Upper lobe of left lung (tissue), 6 donors: ENCODE results near the gene DYDC2. TPM values are rescaled to one million over a fixed set of nuclear protein-coding genes. Genes with fewer than 3 reads are reported as not detected.
A peak's percentile ranks its signal among the peaks of the same experiment; 100 is the strongest.
"Not testable (repeated sequence)": the region's sequence is repeated elsewhere in the genome, so short reads cannot be mapped to it uniquely, and the experiment has no call there.

ENCODE experiments used
- ATAC-seq, 2 donors: fragments of 200-7000 bp; cut with Tn5 transposase; one replicate each; pipeline ENCODE4 v1.9.1; 2022; ENCODE audit warnings: mild to moderate bottlenecking in 2 of 2, moderate library complexity in 2 of 2; ENCODE audit not compliant: low FRiP score in 2 of 2
- DNase-seq, 2 donors: peaks; one replicate each; pipeline ENCODE4 v3.0.0-alpha.2; 2019 to 2020
- H3K27ac ChIP-seq, 4 donors: fragments of 200-600 bp; sonication (generic); one replicate each; pipeline ENCODE4 v1.5.1; 2016 to 2019
- H3K27me3 ChIP-seq, 4 donors: fragments of 200-600 bp; sonication (generic); one replicate each; pipeline ENCODE4 v1.5.1; 2017 to 2019
- H3K36me3 ChIP-seq, 4 donors: fragments of 200-600 bp; sonication (generic); one replicate each; pipeline ENCODE4 v1.5.1; 2016 to 2019
- H3K4me1 ChIP-seq, 4 donors: fragments of 200-600 bp; sonication (generic); one replicate each; pipeline ENCODE4 v1.5.1; 2018 to 2019
- H3K4me3 ChIP-seq, 4 donors: fragments of 200-600 bp; sonication (generic); one replicate each; pipeline ENCODE4 v1.5.1; 2017 to 2019; ENCODE audit warnings: mild to moderate bottlenecking in 2 of 4, moderate library complexity in 1 of 4
- H3K9me3 ChIP-seq, 4 donors: fragments of 200-600 bp; sonication (generic); one replicate each; pipeline ENCODE4 v1.5.1; 2018 to 2019
- CTCF ChIP-seq, 6 experiments: fragments of 450-650 bp in 4 of 6; fragments of 200-600 bp in 2 of 6; sonication (generic) in 2 of 6; IDR thresholded peaks; one replicate each; pipeline ENCODE4 v1.5.1; 2016 to 2019; ENCODE audit warnings: antibody characterized with exemption in 6 of 6
- EP300 ChIP-seq, 4 donors: sonication (generic); formaldehyde crosslinking; IDR thresholded peaks; one replicate each; pipeline ENCODE4 v1.5.1; 2017; ENCODE audit warnings: antibody characterized with exemption in 4 of 4, control low read depth in 2 of 4
- POLR2A ChIP-seq, 4 donors: fragments of 450-650 bp; IDR thresholded peaks; one replicate each; pipeline ENCODE4 v1.5.1; 2016 to 2017; ENCODE audit warnings: antibody characterized with exemption in 4 of 4, mild to moderate bottlenecking in 2 of 4
- POLR2AphosphoS5 ChIP-seq, 2 donors: sonication (generic); formaldehyde crosslinking; IDR thresholded peaks; one replicate each; pipeline ENCODE4 v1.5.1; 2017; ENCODE audit warnings: antibody characterized with exemption in 2 of 2
- WGBS, 2 donors: methylation state at CpG; one replicate each; pipeline ENCODE4 v1.1.5; 2017 to 2018; 5-methylcytosine and 5-hydroxymethylcytosine counted together
- total RNA-seq, 6 donors: library from RNA; depleted of rRNA in 4 of 6; stranded (reverse); fragments of >200 nt in 4 of 6; gene quantifications; one replicate each; pipeline versions ENCODE4 v1.1.0 to v1.2.1, GENCODE V29; 2016 to 2021
- donor health status: DM: no; HTN: no; CAD: no; lungs with moderate emphysema.
- donor health status: DM: no; HTN: yes; CAD: no; lungs with severe emphysema.

Gene DYDC2
- total RNA-seq, 6 donors from 2014 or later, result 1.9 to 13.7 (median 3.6) TPM; not detected in 2

GRCh38 chr10:80414142-80414895 is 57.7 kb downstream of the DYDC2 start:
- no peak overlapping the region for H3K27ac ChIP-seq
- WGBS, 2 donors, result 63 to 65% methylated on average over 7 of the region's 7 CpGs
- TF ChIP-seq POLR2AphosphoS5 (IDR thresholded peaks at IDR 0.05) (peak in 1 of 2 donors; percentile 20), CTCF (IDR thresholded peaks at IDR 0.05) (no peak), EP300 (IDR thresholded peaks at IDR 0.05) (no peak), POLR2A (IDR thresholded peaks at IDR 0.05) (no peak)
- no peaks in the 10 kb centered on the region for H3K27me3 ChIP-seq
- peaks cover under 1 to 39% (median 2%) of the 10 kb centered on the region in 4 donors for H3K4me1 ChIP-seq
- no peaks in the 10 kb centered on the region for H3K9me3 ChIP-seq
- H3K4me3 ChIP-seq, result no peak overlapping the region
- no peak for DNase-seq
- ATAC-seq, result no peak
- no peaks in the 10 kb centered on the region for H3K36me3 ChIP-seq

- H3K27ac ChIP-seq, result no peak overlapping the region
- H3K4me1 ChIP-seq, result peaks cover 0 to 31% (median 2%) of the 10 kb centered on the region in 4 donors
- no peaks in the 10 kb centered on the region for H3K36me3 ChIP-seq
- no peak overlapping the region for H3K4me3 ChIP-seq
- no peaks in the 10 kb centered on the region for H3K27me3 ChIP-seq
- 79 to 80% methylated on average over 3 of the region's 3 CpGs for WGBS, 2 donors
- DNase-seq, result no peak
- ATAC-seq, result no peak
- TF ChIP-seq POLR2AphosphoS5 (IDR thresholded peaks at IDR 0.05) (no peak), EP300 (IDR thresholded peaks at IDR 0.05) (no peak), POLR2A (IDR thresholded peaks at IDR 0.05) (no peak), CTCF (IDR thresholded peaks at IDR 0.05) (no peak)
- no peaks in the 10 kb centered on the region for H3K9me3 ChIP-seq
These were observed 59.3 kb downstream of the DYDC2 start for GRCh38 chr10:80415734-80416478.

GRCh38 chr10:80416479-80417098 is 60.0 kb downstream of the DYDC2 start:
- Histone ChIP-seq H3K4me1 (peaks cover 0 to 31% (median 2%) of the 10 kb centered on the region in 4 donors), H3K27me3 (no peaks in the 10 kb centered on the region), H3K36me3 (no peaks in the 10 kb centered on the region), H3K4me3 (no peak overlapping the region), H3K27ac (no peak overlapping the region), H3K9me3 (no peaks in the 10 kb centered on the region)
- 64 to 70% methylated on average over 15 of the region's 15 CpGs for WGBS, 2 donors
- DNase-seq (no peak), ATAC-seq (peak in 1 of 2 donors; percentile 28)
- TF ChIP-seq EP300 (IDR thresholded peaks at IDR 0.05) (no peak), CTCF (IDR thresholded peaks at IDR 0.05) (no peak), POLR2A (IDR thresholded peaks at IDR 0.05) (no peak), POLR2AphosphoS5 (IDR thresholded peaks at IDR 0.05) (no peak)

GRCh38 chr10:80417256-80417655 is 60.7 kb downstream of the DYDC2 start:
- peaks cover 0 to 31% (median 2%) of the 10 kb centered on the region in 4 donors for H3K4me1 ChIP-seq
- H3K9me3 ChIP-seq, ATAC-seq, DNase-seq, H3K4me3 ChIP-seq, H3K27me3 ChIP-seq, H3K27ac ChIP-seq, H3K36me3 ChIP-seq: not testable (repeated sequence)
- WGBS, 2 donors, result 81 to 84% methylated on average over 6 of the region's 6 CpGs

Other genes starting within 250 kb of the DYDC2 start
- gene PLAC9, start 224.1 kb upstream of the DYDC2 start, total RNA-seq, result 10 to 100 TPM in 3 of 6 donors, 1 to 10 TPM in 1, not detected in 2; 7.9 to 82.9 (median 26.5) TPM
- 100 to 1,000 TPM; 108 to 327 (median 194) TPM for gene ANXA11, start 151.2 kb upstream of the DYDC2 start, total RNA-seq
- 1 to 10 TPM in 1 of 6 donors, under 1 TPM in 5; 0.15 to 2.1 (median 0.73) TPM for gene MAT1A, start 67.1 kb upstream of the DYDC2 start, total RNA-seq
- 1 to 10 TPM in 1 of 6 donors, under 1 TPM in 1, not detected in 4; 0.71 to 8.7 TPM for gene DYDC1, start within 50 bp of the DYDC2 start, total RNA-seq
- gene PRXL2A, start 51.8 kb downstream of the DYDC2 start, total RNA-seq, result 10 to 100 TPM; 19.9 to 46.0 (median 33.2) TPM
- 100 to 1,000 TPM in 4 of 6 donors, 10 to 100 TPM in 2; 52.1 to 157 (median 111) TPM for gene TSPAN14, start 97.5 kb downstream of the DYDC2 start, total RNA-seq
- 1 to 10 TPM in 1 of 6 donors, under 1 TPM in 4, not detected in 1; 0.15 to 1.0 (median 0.55) TPM for gene SH2D4B, start 181.1 kb downstream of the DYDC2 start, total RNA-seq